Testis (tissue), 3 donors: Measurements from ENCODE around the gene PCNX4. TPM values are rescaled to one million over a fixed set of nuclear protein-coding genes. Genes with fewer than 3 reads are reported as not detected.

Source experiments
- DNase-seq: peaks from one replicate; pipeline ENCODE4 v3.0.0-alpha.2; 2019
- H3K27ac ChIP-seq, 2 donors: fragments of 200-600 bp; sonication (generic); one replicate each; pipeline ENCODE4 v1.5.1; 2019
- H3K27me3 ChIP-seq: fragments of 200-600 bp; sonication (generic); one replicate; pipeline ENCODE4 v1.5.1; 2019
- H3K36me3 ChIP-seq: fragments of 200-600 bp; sonication (generic); one replicate; pipeline ENCODE4 v1.5.1; 2017; ENCODE audit warnings: low read depth; ENCODE audit errors: missing control alignments
- H3K4me1 ChIP-seq: fragments of 200-600 bp; sonication (generic); one replicate; pipeline ENCODE4 v1.5.1; 2019
- H3K4me3 ChIP-seq, 2 donors: fragments of 200-600 bp; sonication (generic); one replicate each; pipeline ENCODE4 v1.5.1; 2017 to 2019
- H3K9me3 ChIP-seq: fragments of 200-600 bp; sonication (generic); one replicate; pipeline ENCODE4 v1.5.1; 2017
- CTCF ChIP-seq, 3 experiments: fragments of 450-650 bp in 2 of 3; fragments of 200-600 bp in 1 of 3; sonication (generic) in 1 of 3; IDR thresholded peaks; one replicate each; pipeline ENCODE4 v1.5.1; 2016 to 2019; ENCODE audit warnings: antibody characterized with exemption in 3 of 3, mild to moderate bottlenecking in 2 of 3, moderate library complexity in 1 of 3
- POLR2A ChIP-seq: fragments of 450-650 bp; IDR thresholded peaks from one replicate; pipeline ENCODE4 v1.6.1; 2017; ENCODE audit warnings: antibody characterized with exemption, mild to moderate bottlenecking, moderate library complexity
- whole genome bisulfite sequencing, 2 donors: methylation state at CpG; one replicate each; pipeline ENCODE4 v1.1.5; 2018; 5-methylcytosine and 5-hydroxymethylcytosine counted together
- intact Hi-C: fragments of 100-400 bp; cut with DNase I; formaldehyde crosslinking; loops from one replicate; pipeline ENCODE4 v1.15.1; 2023; ENCODE audit warnings: low total_unique reads
- polyA plus RNA-seq: library from polyadenylated mRNA; stranded (reverse); fragments of 350-450 nt; fragmentation: Illumina TruSeq; extraction: RNeasy Lipid Tissue Mini Kit (QIAGEN cat#74804); gene quantifications from one replicate; pipeline ENCODE4 v1.2.3, GENCODE V29; 2014; ENCODE audit warnings: low read depth, low replicate concordance; ENCODE audit not compliant: insufficient read depth
- total RNA-seq, 2 donors: library from RNA; depleted of rRNA; stranded (reverse); fragments of >200 nt; gene quantifications; one replicate each; pipeline ENCODE4 v1.2.3, GENCODE V29; 2016

Gene PCNX4
- total and polyA plus RNA-seq, 3 donors from 2014 or later = 42.3 to 133 (median 118) TPM

GRCh38 chr14:60087668-60088067 lies 4.1 kb upstream of the PCNX4 start:
- WGBS, 2 donors = 93 to 95% methylated on average over 3 of the region's 3 CpGs
- peaks cover 2% of the 10 kb centered on the region for H3K4me1 ChIP-seq
- DNase-seq = no peak
- H3K27me3 ChIP-seq = no peaks in the 10 kb centered on the region
- no peak overlapping the region for H3K27ac ChIP-seq
- TF ChIP-seq CTCF (IDR thresholded peaks at IDR 0.05) = no peak
- no peak for TF ChIP-seq POLR2A
- H3K9me3 ChIP-seq = no peaks in the 10 kb centered on the region
- H3K4me3 ChIP-seq = no peak overlapping the region
- intact Hi-C loops = no loop called here
- H3K36me3 ChIP-seq = no peaks in the 10 kb centered on the region

GRCh38 chr14:60089221-60089620 lies 2.5 kb upstream of the PCNX4 start:
- DNase-seq = no peak
- Histone ChIP-seq H3K4me3 (no peak overlapping the region), H3K27me3 (no peaks in the 10 kb centered on the region), H3K36me3 (no peaks in the 10 kb centered on the region), H3K27ac (no peak overlapping the region), H3K9me3 (no peaks in the 10 kb centered on the region), H3K4me1 (peaks cover 14% of the 10 kb centered on the region)
- intact Hi-C loops = no loop called here
- TF ChIP-seq POLR2A = no peak
- no peak for TF ChIP-seq CTCF (IDR thresholded peaks at IDR 0.05)
- WGBS, 2 donors = 48 to 52% methylated on average over 4 of the region's 4 CpGs

- peak overlapping the region; percentile 78 to 85 for H3K4me3 ChIP-seq
- 5 to 6% methylated on average over 16 of the region's 16 CpGs for WGBS, 2 donors
- no peaks in the 10 kb centered on the region for H3K27me3 ChIP-seq
- intact Hi-C loops = no loop called here
- H3K36me3 ChIP-seq = no peaks in the 10 kb centered on the region
- H3K27ac ChIP-seq = peak overlapping the region; percentile 98 to 100
- H3K4me1 ChIP-seq = peaks cover 17% of the 10 kb centered on the region
- TF ChIP-seq POLR2A (no peak), CTCF (IDR thresholded peaks at IDR 0.05) (no peak)
- no peaks in the 10 kb centered on the region for H3K9me3 ChIP-seq
- peak; percentile 60 for DNase-seq
These were observed 731 bp upstream of the PCNX4 start for GRCh38 chr14:60090864-60091519.

- DNase-seq = peak; percentile 44
- Histone ChIP-seq H3K27me3 (no peaks in the 10 kb centered on the region), H3K9me3 (no peaks in the 10 kb centered on the region), H3K36me3 (no peaks in the 10 kb centered on the region), H3K4me1 (peaks cover 17% of the 10 kb centered on the region), H3K27ac (peak overlapping the region; percentile 98 to 100), H3K4me3 (peak overlapping the region; percentile 78 to 85)
- intact Hi-C loops = no loop called here
- no peak for TF ChIP-seq CTCF (IDR thresholded peaks at IDR 0.05)
- WGBS, 2 donors = 0% methylated on average over 14 of the region's 14 CpGs
These were observed 800 bp downstream of the PCNX4 start for GRCh38 chr14:60092526-60092920.

- no peak for DNase-seq
- H3K36me3 ChIP-seq = no peaks in the 10 kb centered on the region
- WGBS, 2 donors = 6 to 10% methylated on average over 3 of the region's 3 CpGs
- no peaks in the 10 kb centered on the region for H3K27me3 ChIP-seq
- TF ChIP-seq CTCF (IDR thresholded peaks at IDR 0.05) (no peak), POLR2A (no peak)
- peaks cover 17% of the 10 kb centered on the region for H3K4me1 ChIP-seq
- peak overlapping the region; percentile 98 to 100 for H3K27ac ChIP-seq
- intact Hi-C loops = no loop called here
- H3K9me3 ChIP-seq = no peaks in the 10 kb centered on the region
- peak overlapping the region; percentile 78 to 85 for H3K4me3 ChIP-seq
These were observed 1.4 kb downstream of the PCNX4 start for GRCh38 chr14:60093080-60093479.
